Neural progenitor cell (in vitro differentiated cells): ENCODE measurements around the gene SMIM43. TPM values are rescaled to one million over a fixed set of nuclear protein-coding genes. Genes with fewer than 3 reads are reported as not detected.

Experiments
- DNase-seq: peaks from one replicate; pipeline ENCODE4 v3.0.0-alpha.2; 2016; ENCODE audit warnings: low spot score
- H2AFZ ChIP-seq: fragments of 200-600 bp; sonication (generic); replicated peaks from 2 replicates; pipeline ENCODE4 v1.6.1; 2016; ENCODE audit warnings: antibody characterized with exemption
- H3F3A ChIP-seq: fragments of 200-600 bp; sonication (generic); 2 replicates; pipeline ENCODE4 v1.6.1; 2016; ENCODE audit warnings: antibody characterized with exemption, low read depth
- H3K27ac ChIP-seq: fragments of 200-600 bp; sonication (generic); 2 replicates; pipeline ENCODE4 v1.5.1; 2016; ENCODE audit warnings: mild to moderate bottlenecking
- H3K27me3 ChIP-seq: fragments of 200-600 bp; sonication (generic); 2 replicates; pipeline ENCODE4 v1.6.1; 2016; ENCODE audit warnings: mild to moderate bottlenecking, moderate library complexity
- H3K36me3 ChIP-seq: fragments of 200-600 bp; sonication (generic); 2 replicates; pipeline ENCODE4 v1.5.1; 2016
- H3K4me1 ChIP-seq: fragments of 200-600 bp; sonication (generic); 2 replicates; pipeline ENCODE4 v1.6.1; 2016; ENCODE audit warnings: mixed run types
- H3K4me2 ChIP-seq: fragments of 200-600 bp; sonication (generic); 2 replicates; pipeline ENCODE4 v1.6.1; 2016
- H3K4me3 ChIP-seq: fragments of 200-600 bp; sonication (generic); 2 replicates; pipeline ENCODE4 v1.5.1; 2016
- H3K79me2 ChIP-seq: fragments of 200-600 bp; sonication (generic); 2 replicates; pipeline ENCODE4 v1.6.1; 2016; ENCODE audit warnings: low read depth
- H3K9ac ChIP-seq: fragments of 200-600 bp; sonication (generic); 2 replicates; pipeline ENCODE4 v1.6.1; 2016
- H3K9me3 ChIP-seq: fragments of 200-600 bp; sonication (generic); 2 replicates; pipeline ENCODE4 v1.5.1; 2016; ENCODE audit warnings: low read depth
- H4K20me1 ChIP-seq: fragments of 200-600 bp; sonication (generic); 2 replicates; pipeline ENCODE4 v1.6.1; 2016; ENCODE audit warnings: low read depth
- H3K27ac Mint-ChIP-seq: 3 replicates; pipeline ENCODE4 v1.8.0; 2021; ENCODE audit warnings: mixed read lengths
- H3K27me3 Mint-ChIP-seq: 2 replicates; pipeline ENCODE4 v1.8.0; 2022; ENCODE audit warnings: low read depth, mild to moderate bottlenecking, inconsistent platforms, moderate library complexity, mixed read lengths; ENCODE audit not compliant: insufficient read depth
- H3K36me3 Mint-ChIP-seq: 3 replicates; pipeline ENCODE4 v1.8.0; 2021; ENCODE audit warnings: mixed read lengths
- H3K4me1 Mint-ChIP-seq: 3 replicates; pipeline ENCODE4 v1.8.0; 2021; ENCODE audit warnings: mixed read lengths
- H3K4me3 Mint-ChIP-seq: 3 replicates; pipeline ENCODE4 v1.8.0; 2021; ENCODE audit warnings: mild to moderate bottlenecking, moderate library complexity, mixed read lengths
- H3K9me3 Mint-ChIP-seq: 3 replicates; pipeline ENCODE4 v1.8.0; 2020; ENCODE audit warnings: mixed read lengths
- EZH2 ChIP-seq: fragments of 200-600 bp; sonication (generic); IDR thresholded peaks from 2 replicates; pipeline ENCODE4 v1.6.1; 2017; ENCODE audit warnings: antibody characterized with exemption, mild to moderate bottlenecking, moderate library complexity
- EZH2phosphoT487 ChIP-seq: fragments of 200-600 bp; sonication (generic); IDR thresholded peaks from 2 replicates; pipeline ENCODE4 v1.6.1; 2017; ENCODE audit warnings: antibody characterized with exemption
- total RNA-seq: library from RNA; depleted of rRNA; stranded (reverse); fragments of >200 nt; gene quantifications from 2 replicates; pipeline ENCODE4 v1.2.3, GENCODE V29; 2015; ENCODE audit warnings: low replicate concordance
- TF ChIP-seq, protein P1 (sequence below): fragments of 200-600 bp; sonication (generic); IDR thresholded peaks from 2 replicates; pipeline ENCODE4 v1.5.1; 2017; ENCODE audit warnings: antibody characterized with exemption, mild to moderate bottlenecking

Gene SMIM43
- total RNA-seq, 1 donor from 2014 or later, result not detected

DNA sequence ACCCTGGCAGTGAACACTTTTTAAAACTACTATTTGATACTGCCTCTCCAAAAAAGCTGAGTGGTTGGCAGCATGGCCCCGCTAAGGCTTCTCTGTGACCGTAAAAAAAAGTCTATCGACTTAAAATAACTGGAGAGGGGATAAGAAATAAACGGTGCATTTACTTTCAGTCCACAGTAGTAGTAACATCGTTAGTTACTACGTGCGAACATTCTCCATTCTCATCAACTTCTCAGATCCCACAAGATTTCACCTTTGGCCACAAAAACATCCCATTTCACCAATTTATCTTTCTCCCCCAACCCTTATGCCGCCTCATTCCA is 35.6 kb upstream of the SMIM43 start:
- TF ChIP-seq EZH2phosphoT487, result no peak
- no peak for TF ChIP-seq EZH2
- TF ChIP-seq, protein P1, sequence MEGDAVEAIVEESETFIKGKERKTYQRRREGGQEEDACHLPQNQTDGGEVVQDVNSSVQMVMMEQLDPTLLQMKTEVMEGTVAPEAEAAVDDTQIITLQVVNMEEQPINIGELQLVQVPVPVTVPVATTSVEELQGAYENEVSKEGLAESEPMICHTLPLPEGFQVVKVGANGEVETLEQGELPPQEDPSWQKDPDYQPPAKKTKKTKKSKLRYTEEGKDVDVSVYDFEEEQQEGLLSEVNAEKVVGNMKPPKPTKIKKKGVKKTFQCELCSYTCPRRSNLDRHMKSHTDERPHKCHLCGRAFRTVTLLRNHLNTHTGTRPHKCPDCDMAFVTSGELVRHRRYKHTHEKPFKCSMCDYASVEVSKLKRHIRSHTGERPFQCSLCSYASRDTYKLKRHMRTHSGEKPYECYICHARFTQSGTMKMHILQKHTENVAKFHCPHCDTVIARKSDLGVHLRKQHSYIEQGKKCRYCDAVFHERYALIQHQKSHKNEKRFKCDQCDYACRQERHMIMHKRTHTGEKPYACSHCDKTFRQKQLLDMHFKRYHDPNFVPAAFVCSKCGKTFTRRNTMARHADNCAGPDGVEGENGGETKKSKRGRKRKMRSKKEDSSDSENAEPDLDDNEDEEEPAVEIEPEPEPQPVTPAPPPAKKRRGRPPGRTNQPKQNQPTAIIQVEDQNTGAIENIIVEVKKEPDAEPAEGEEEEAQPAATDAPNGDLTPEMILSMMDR, result no peak
- peaks cover 23% of the 10 kb centered on the region for H3K4me1 ChIP-seq

DNA sequence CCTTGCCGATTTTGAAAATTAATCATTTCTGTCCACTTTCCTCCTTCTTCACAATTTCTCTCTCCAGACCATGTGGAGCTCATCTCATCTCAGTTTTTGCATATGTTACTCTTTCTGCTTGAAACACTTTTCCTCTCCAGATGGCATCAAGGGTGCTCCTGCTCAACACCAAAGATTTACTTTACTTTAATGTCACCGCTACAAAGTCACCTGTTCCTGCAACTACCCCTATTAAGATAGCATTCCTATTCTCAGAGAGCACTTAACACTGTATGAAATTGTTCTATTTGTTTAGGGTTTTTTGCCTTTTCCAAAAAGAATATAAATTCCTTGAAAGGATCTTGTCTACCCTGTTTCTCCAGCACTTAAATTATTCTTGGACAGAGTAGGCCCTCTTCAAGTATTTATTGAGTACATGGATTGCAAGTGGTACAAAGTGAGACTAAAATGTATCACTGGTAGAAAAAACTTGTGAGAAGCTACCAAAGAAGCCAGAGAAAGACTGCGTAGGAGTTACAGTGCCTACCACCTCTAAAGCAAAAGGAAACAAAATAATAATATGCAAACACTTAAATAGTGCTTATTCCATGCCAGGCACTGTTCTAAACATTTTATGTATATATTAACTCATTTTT is 35.0 kb upstream of the SMIM43 start:
- no peaks in the 10 kb centered on the region for H4K20me1 ChIP-seq
- H3K9ac ChIP-seq, result no peak overlapping the region
- no peaks in the 10 kb centered on the region for H3K9me3 ChIP-seq
- no peaks in the 10 kb centered on the region for H3K27me3 Mint-ChIP-seq
- H3K27ac ChIP-seq, result no peak overlapping the region
- H3K4me3 ChIP-seq, result peak overlapping the region; percentile 93
- no peaks in the 10 kb centered on the region for H3K9me3 Mint-ChIP-seq
- peaks cover 9% of the 10 kb centered on the region for H3K36me3 Mint-ChIP-seq
- peaks cover 20% of the 10 kb centered on the region for H3K36me3 ChIP-seq
- no peak overlapping the region for H3K27ac Mint-ChIP-seq
- TF ChIP-seq, protein P1, result no peak
- TF ChIP-seq EZH2 (no peak), EZH2phosphoT487 (no peak)
- H3K4me1 ChIP-seq, result peaks cover 23% of the 10 kb centered on the region
- no peaks in the 10 kb centered on the region for H3F3A ChIP-seq
- peaks cover 38% of the 10 kb centered on the region for H3K79me2 ChIP-seq
- H2AFZ ChIP-seq, result peak overlapping the region; percentile 12
- no peak overlapping the region for H3K4me2 ChIP-seq
- no peaks in the 10 kb centered on the region for H3K27me3 ChIP-seq
- no peak for DNase-seq
- peaks cover 25% of the 10 kb centered on the region for H3K4me1 Mint-ChIP-seq
- H3K4me3 Mint-ChIP-seq, result peak overlapping the region; percentile 85

More for the DNA sequence above, 35.6 kb upstream of the SMIM43 start:
- H3K36me3 Mint-ChIP-seq, result peaks cover 13% of the 10 kb centered on the region
- no peak overlapping the region for H3K27ac ChIP-seq
- no peaks in the 10 kb centered on the region for H3K27me3 ChIP-seq
- peak overlapping the region; percentile 89 for H3K27ac Mint-ChIP-seq
- no peaks in the 10 kb centered on the region for H3K27me3 Mint-ChIP-seq
- H3K4me3 ChIP-seq, result peak overlapping the region; percentile 93
- H3F3A ChIP-seq, result no peaks in the 10 kb centered on the region
- H3K9ac ChIP-seq, result peak overlapping the region; percentile 94
- H3K36me3 ChIP-seq, result peaks cover 20% of the 10 kb centered on the region
- H2AFZ ChIP-seq, result peak overlapping the region; percentile 97
- H3K4me2 ChIP-seq, result peak overlapping the region; percentile 81
- H3K79me2 ChIP-seq, result peaks cover 44% of the 10 kb centered on the region
- H3K9me3 Mint-ChIP-seq, result no peaks in the 10 kb centered on the region
- H3K4me3 Mint-ChIP-seq, result peak overlapping the region; percentile 85
- peaks cover 25% of the 10 kb centered on the region for H3K4me1 Mint-ChIP-seq
- H4K20me1 ChIP-seq, result no peaks in the 10 kb centered on the region
- H3K9me3 ChIP-seq, result no peaks in the 10 kb centered on the region
- DNase-seq, result no peak

DNA sequence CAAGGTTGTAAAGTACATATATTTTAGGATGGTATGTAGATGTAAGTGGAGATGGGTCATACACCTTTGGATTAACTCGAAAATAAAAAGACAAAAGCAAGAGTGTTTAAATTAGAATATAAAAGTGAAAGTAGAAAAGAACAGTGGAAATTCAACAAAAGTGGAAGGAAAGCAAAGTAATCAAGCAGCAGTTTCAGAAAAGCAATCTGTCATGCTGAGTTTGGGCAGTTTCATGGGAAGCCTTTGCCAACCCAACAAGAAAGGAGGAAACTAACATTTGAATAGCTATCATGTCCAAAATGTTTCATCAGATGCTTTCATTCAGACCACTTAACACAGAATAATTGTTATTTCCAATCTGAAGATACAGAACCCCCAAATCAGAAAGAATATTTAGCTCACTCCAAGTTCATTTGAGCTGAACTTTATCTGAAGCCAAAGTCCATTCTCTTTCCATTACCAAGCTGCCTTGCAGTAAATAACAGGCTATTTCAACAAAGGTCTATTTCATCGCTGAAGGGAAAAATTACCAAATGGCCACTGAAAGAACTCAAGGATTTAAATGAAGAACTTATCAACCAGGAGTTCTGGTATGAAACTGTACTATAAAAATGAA is 34.4 kb upstream of the SMIM43 start:
- H3K4me1 Mint-ChIP-seq, result peaks cover 25% of the 10 kb centered on the region
- no peak overlapping the region for H2AFZ ChIP-seq

DNA sequence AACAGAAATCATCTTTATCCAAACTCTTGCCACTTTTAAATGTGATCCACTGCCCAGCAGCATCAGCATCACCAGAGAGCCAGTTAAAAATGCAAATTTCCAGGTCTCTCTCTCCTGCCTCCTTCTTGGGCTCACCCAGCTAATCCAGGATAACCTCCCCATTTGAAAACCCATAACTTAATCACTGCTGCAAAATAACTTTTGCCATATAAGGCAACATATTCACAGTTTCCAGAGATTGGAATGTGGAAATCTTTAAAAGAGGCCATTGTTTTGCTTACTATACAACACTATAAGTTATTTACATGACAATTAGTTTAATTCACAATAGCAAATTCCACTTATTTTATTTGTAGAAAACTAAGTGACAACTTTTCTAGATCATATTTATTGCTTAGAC is 31.3 kb upstream of the SMIM43 start:
- TF ChIP-seq EZH2phosphoT487, result no peak
- no peak for TF ChIP-seq EZH2
- TF ChIP-seq, protein P1, result no peak

More for the DNA sequence above, 34.4 kb upstream of the SMIM43 start:
- TF ChIP-seq EZH2phosphoT487, result no peak
- Histone ChIP-seq H3K4me2 (no peak overlapping the region), H3F3A (no peaks in the 10 kb centered on the region), H3K9ac (no peak overlapping the region), H3K9me3 (no peaks in the 10 kb centered on the region), H3K4me3 (no peak overlapping the region), H3K79me2 (peaks cover 32% of the 10 kb centered on the region), H3K27me3 (no peaks in the 10 kb centered on the region), H4K20me1 (no peaks in the 10 kb centered on the region), H3K4me1 (peaks cover 23% of the 10 kb centered on the region), H3K36me3 (peaks cover 17% of the 10 kb centered on the region), H3K27ac (no peak overlapping the region)
- Mint-ChIP-seq H3K27ac (no peak overlapping the region), H3K4me3 (no peak overlapping the region), H3K27me3 (no peaks in the 10 kb centered on the region), H3K36me3 (peaks cover 7% of the 10 kb centered on the region), H3K9me3 (no peaks in the 10 kb centered on the region)
- no peak for DNase-seq

More for the DNA sequence above, 31.3 kb upstream of the SMIM43 start:
- peak overlapping the region; percentile 54 for H2AFZ ChIP-seq
- H3K4me3 ChIP-seq, result no peak overlapping the region
- H3K27ac ChIP-seq, result no peak overlapping the region
- Mint-ChIP-seq H3K4me1 (peaks cover 12% of the 10 kb centered on the region), H3K36me3 (no peaks in the 10 kb centered on the region), H3K9me3 (no peaks in the 10 kb centered on the region), H3K27ac (peak overlapping the region; percentile 48), H3K4me3 (peak overlapping the region; percentile 22), H3K27me3 (no peaks in the 10 kb centered on the region)
- H3K4me1 ChIP-seq, result peaks cover 9% of the 10 kb centered on the region
- H3K36me3 ChIP-seq, result no peaks in the 10 kb centered on the region
- no peaks in the 10 kb centered on the region for H3K9me3 ChIP-seq
- DNase-seq, result no peak
- no peaks in the 10 kb centered on the region for H3K27me3 ChIP-seq
- no peak overlapping the region for H3K9ac ChIP-seq
- no peaks in the 10 kb centered on the region for H4K20me1 ChIP-seq
- peak overlapping the region; percentile 15 for H3K4me2 ChIP-seq
- no peaks in the 10 kb centered on the region for H3F3A ChIP-seq
- H3K79me2 ChIP-seq, result peaks cover 1% of the 10 kb centered on the region
